ENCODE data around the gene DBF4B. TPM values are rescaled to one million over a fixed set of nuclear protein-coding genes. Genes with fewer than 3 reads are reported as not detected.
A peak's percentile ranks its signal among the peaks of the same experiment; 100 is the strongest.

The DBF4B gene
- total and polyA plus RNA-seq, 2 of the 13 experiments (the other 11 are each of a cell fraction or from before 2014, with no cell fraction given): 11.7 to 13.2 TPM

GRCh38 chr17:44774271-44775135 is 66.0 kb downstream of the DBF4B start (continued):
- no peak for TF ChIP-seq ZBTB37 (CRISPR knock-in tag; IDR thresholded peaks at IDR 0.05)
- no peak for TF ChIP-seq ZNF577 (CRISPR knock-in tag; IDR thresholded peaks at IDR 0.05; ENCODE audit: borderline replicate concordance, low read depth)
- no peak for TF ChIP-seq ZFX (CRISPR knock-in tag; IDR thresholded peaks at IDR 0.05; ENCODE audit: low read depth)
- peak; percentile 67; the same call in 1 of the 2 replicates for TF ChIP-seq BORCS8-MEF2B (CRISPR knock-in tag; IDR thresholded peaks at IDR 0.05)
- no peak for TF ChIP-seq E2F5 (CRISPR knock-in tag; conservative IDR thresholded peaks at IDR 0.05)
- TF ChIP-seq SRSF1 (optimal IDR thresholded peaks at IDR 0.05; ENCODE audit: low read depth, low read length): peak; percentile 26
- no peak for TF ChIP-seq KLF6 (CRISPR knock-in tag; IDR thresholded peaks at IDR 0.05)
- no peak for TF ChIP-seq IRF9 (CRISPR knock-in tag; IDR thresholded peaks at IDR 0.05; ENCODE audit: borderline replicate concordance)
- no peak; the same call in 1 of the 2 replicates for TF ChIP-seq ZBTB7B (CRISPR knock-in tag; IDR thresholded peaks at IDR 0.05)
- no peak for TF ChIP-seq FIP1L1 (IDR thresholded peaks at IDR 0.05; ENCODE audit: borderline replicate concordance, insufficient read depth, low read depth, low read length)
- no peak for TF ChIP-seq MXD1 (CRISPR knock-in tag; IDR thresholded peaks at IDR 0.05)
- no peak for TF ChIP-seq CCAR2 (optimal IDR thresholded peaks at IDR 0.05; ENCODE audit: low read depth, low read length)
- 0 out of 2 replicates have a peak, but pooled peaks have one; percentile 20 for TF ChIP-seq ARID3A (IDR thresholded peaks at IDR 0.05; ENCODE audit: low read depth, low read length)
- TF ChIP-seq NFYB (CRISPR knock-in tag; IDR thresholded peaks at IDR 0.05): no peak
- TF ChIP-seq AGO2 (optimal IDR thresholded peaks at IDR 0.05; ENCODE audit: low read depth, low read length): no peak
- no peak for TF ChIP-seq MBNL3 (CRISPR knock-in tag; conservative IDR thresholded peaks at IDR 0.05)
- no peak for TF ChIP-seq ZFP91 (CRISPR knock-in tag; IDR thresholded peaks at IDR 0.05; ENCODE audit: borderline replicate concordance)
- no peak for TF ChIP-seq ZFP62 (CRISPR knock-in tag; IDR thresholded peaks at IDR 0.05)
- no peak for TF ChIP-seq ZNF414 (CRISPR knock-in tag; IDR thresholded peaks at IDR 0.05)
- TF ChIP-seq TEAD3 (CRISPR knock-in tag; optimal IDR thresholded peaks at IDR 0.05; ENCODE audit: borderline replicate concordance): peak; percentile 74

Measured in HepG2 (cell line).